NCI-H82 treated with DMSO at 0.1 percent for 48 hours (cell line): ENCODE measurements around the gene GASK1B.

Experiments used
- DNase-seq: peaks from one replicate; lab custom pipeline; 2025; ENCODE audit not compliant: unreplicated experiment; lab: John Stamatoyannopoulos, UW

The GASK1B gene

GRCh38 chr4:158147151-158147550 lies 25.7 kb downstream of the GASK1B start:
- no peak for DNase-seq

- no peak for DNase-seq
Observed at GRCh38 chr4:158146736-158147135, 26.1 kb downstream of the GASK1B start.

- no peak for DNase-seq
Observed at GRCh38 chr4:158139086-158139485, 33.7 kb downstream of the GASK1B start.

- DNase-seq: no peak
Observed at GRCh38 chr4:158134222-158134621, 38.6 kb downstream of the GASK1B start.

GRCh38 chr4:158133551-158133950 lies 39.3 kb downstream of the GASK1B start:
- no peak for DNase-seq

GRCh38 chr4:158131027-158131426 lies 41.8 kb downstream of the GASK1B start:
- no peak for DNase-seq

- no peak for DNase-seq
Observed at GRCh38 chr4:158130204-158130603, 42.6 kb downstream of the GASK1B start.

GRCh38 chr4:158129694-158130093 lies 43.1 kb downstream of the GASK1B start:
- DNase-seq: no peak

GRCh38 chr4:158128540-158128939 lies 44.3 kb downstream of the GASK1B start:
- no peak for DNase-seq

- no peak for DNase-seq
Observed at GRCh38 chr4:158125310-158125709, 47.5 kb downstream of the GASK1B start.
